Mesothelial cell of epicardium (in vitro differentiated cells): ENCODE results near the gene MPO. TPM values are rescaled to one million over a fixed set of nuclear protein-coding genes. Genes with fewer than 3 reads are reported as not detected.

Experiments
- DNase-seq, 2 experiments: peaks; one replicate each; pipeline ENCODE4 v3.0.0; 2021; ENCODE audit warnings: low spot score in 2 of 2; ENCODE audit not compliant: unreplicated experiment in 2 of 2
- H3K27ac Mint-ChIP-seq: 2 replicates; pipeline ENCODE4 v1.8.0; 2021; ENCODE audit warnings: mixed read lengths
- H3K27me3 Mint-ChIP-seq: 2 replicates; pipeline ENCODE4 v1.8.0; 2021; ENCODE audit warnings: low read depth, mixed read lengths
- H3K36me3 Mint-ChIP-seq: 2 replicates; pipeline ENCODE4 v1.8.0; 2021; ENCODE audit warnings: mixed read lengths
- H3K4me1 Mint-ChIP-seq: 2 replicates; pipeline ENCODE4 v1.8.0; 2021; ENCODE audit warnings: mixed read lengths
- H3K4me3 Mint-ChIP-seq: 2 replicates; pipeline ENCODE4 v1.8.0; 2021; ENCODE audit warnings: mild to moderate bottlenecking, moderate library complexity, mixed read lengths
- H3K9me3 Mint-ChIP-seq: 2 replicates; pipeline ENCODE4 v1.8.0; 2021; ENCODE audit warnings: mixed read lengths
- total RNA-seq: library from RNA; stranded (reverse); gene quantifications from 3 replicates; pipeline ENCODE4 v1.2.1, GENCODE V29; 2021
- TF ChIP-seq, protein P1 (sequence below): fragments of 200-600 bp; sonication (generic); IDR thresholded peaks from one replicate; pipeline ENCODE4 v1.5.0; 2021; ENCODE audit warnings: antibody characterized with exemption; ENCODE audit not compliant: unreplicated experiment

The MPO gene
- total RNA-seq, 1 donor from 2014 or later, result not detected

GRCh38 chr17:58316260-58316960 is 35.7 kb upstream of the MPO start:
- Mint-ChIP-seq H3K27ac (no peak overlapping the region), H3K4me1 (no peaks in the 10 kb centered on the region), H3K36me3 (peaks cover 19% of the 10 kb centered on the region), H3K4me3 (no peak overlapping the region), H3K27me3 (no peaks in the 10 kb centered on the region), H3K9me3 (no peaks in the 10 kb centered on the region)
- DNase-seq, result peak in 1 of 2 experiments; percentile 6
- TF ChIP-seq, protein P1, sequence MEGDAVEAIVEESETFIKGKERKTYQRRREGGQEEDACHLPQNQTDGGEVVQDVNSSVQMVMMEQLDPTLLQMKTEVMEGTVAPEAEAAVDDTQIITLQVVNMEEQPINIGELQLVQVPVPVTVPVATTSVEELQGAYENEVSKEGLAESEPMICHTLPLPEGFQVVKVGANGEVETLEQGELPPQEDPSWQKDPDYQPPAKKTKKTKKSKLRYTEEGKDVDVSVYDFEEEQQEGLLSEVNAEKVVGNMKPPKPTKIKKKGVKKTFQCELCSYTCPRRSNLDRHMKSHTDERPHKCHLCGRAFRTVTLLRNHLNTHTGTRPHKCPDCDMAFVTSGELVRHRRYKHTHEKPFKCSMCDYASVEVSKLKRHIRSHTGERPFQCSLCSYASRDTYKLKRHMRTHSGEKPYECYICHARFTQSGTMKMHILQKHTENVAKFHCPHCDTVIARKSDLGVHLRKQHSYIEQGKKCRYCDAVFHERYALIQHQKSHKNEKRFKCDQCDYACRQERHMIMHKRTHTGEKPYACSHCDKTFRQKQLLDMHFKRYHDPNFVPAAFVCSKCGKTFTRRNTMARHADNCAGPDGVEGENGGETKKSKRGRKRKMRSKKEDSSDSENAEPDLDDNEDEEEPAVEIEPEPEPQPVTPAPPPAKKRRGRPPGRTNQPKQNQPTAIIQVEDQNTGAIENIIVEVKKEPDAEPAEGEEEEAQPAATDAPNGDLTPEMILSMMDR, result no peak

DNA sequence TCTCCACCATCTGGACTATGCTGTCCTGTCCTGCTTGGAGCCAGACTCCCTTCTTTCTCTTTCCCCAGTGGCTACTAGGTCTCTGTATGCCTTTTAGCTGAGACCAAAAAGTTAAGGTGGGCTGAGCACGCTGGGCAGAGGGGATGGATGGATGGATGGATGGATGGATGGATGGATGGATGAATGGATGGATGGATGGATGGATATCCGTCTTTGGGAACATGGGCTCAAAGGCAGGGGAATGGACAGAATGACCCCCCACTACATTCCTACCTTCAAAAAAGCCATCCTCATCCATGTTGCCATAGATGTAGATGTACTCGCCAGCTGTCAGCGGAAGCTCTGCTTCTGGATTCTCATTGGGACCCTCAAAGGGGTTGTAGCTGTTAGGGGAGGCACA is 35.0 kb upstream of the MPO start:
- DNase-seq, result no peak
- no peaks in the 10 kb centered on the region for H3K4me1 Mint-ChIP-seq
- H3K36me3 Mint-ChIP-seq, result peaks cover 16% of the 10 kb centered on the region
- no peaks in the 10 kb centered on the region for H3K9me3 Mint-ChIP-seq
- H3K27ac Mint-ChIP-seq, result no peak overlapping the region
- no peaks in the 10 kb centered on the region for H3K27me3 Mint-ChIP-seq
- H3K4me3 Mint-ChIP-seq, result no peak overlapping the region
- TF ChIP-seq, protein P1, result no peak

DNA sequence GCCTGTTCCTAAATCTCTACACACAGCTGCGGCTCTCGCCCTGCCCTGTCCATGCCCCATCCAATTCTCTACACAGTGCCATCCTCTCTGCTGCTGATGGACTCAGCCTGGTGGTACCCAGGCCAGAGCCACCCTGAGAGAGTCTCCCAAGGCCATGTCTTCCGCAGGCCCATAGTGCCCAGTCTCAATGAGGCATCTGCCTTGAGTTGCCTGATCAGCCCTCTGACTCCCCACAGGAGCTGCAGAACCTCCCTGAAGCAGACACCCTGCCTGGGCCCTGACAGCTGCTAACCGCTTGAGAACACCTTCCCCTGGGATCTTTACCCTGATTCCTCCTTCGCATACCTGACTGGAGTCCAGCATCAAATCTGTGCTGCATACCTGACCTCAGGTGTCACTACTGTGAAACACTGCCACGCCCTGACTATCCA is 34.6 kb upstream of the MPO start:
- Mint-ChIP-seq H3K27ac (no peak overlapping the region), H3K4me3 (no peak overlapping the region), H3K36me3 (peaks cover 15% of the 10 kb centered on the region), H3K9me3 (no peaks in the 10 kb centered on the region), H3K27me3 (no peaks in the 10 kb centered on the region), H3K4me1 (no peaks in the 10 kb centered on the region)
- no peak for DNase-seq
- TF ChIP-seq, protein P1, result no peak

DNA sequence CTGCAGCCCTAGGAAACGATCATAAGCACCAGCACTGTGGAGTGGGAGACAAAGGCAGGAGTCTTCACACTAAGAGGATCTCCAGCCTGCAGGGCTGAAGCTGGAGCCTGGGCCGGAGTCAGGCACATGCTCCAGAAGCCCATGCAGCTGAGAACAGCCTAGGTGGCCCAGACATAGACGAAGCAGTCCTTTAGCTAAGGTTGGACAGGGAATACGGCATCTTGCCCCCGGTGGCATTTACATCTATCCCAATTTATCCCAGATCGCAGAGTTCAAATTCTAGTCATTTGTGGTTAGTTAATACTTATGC is 33.9 kb upstream of the MPO start:
- no peaks in the 10 kb centered on the region for H3K4me1 Mint-ChIP-seq
- TF ChIP-seq, protein P1, result no peak

DNA sequence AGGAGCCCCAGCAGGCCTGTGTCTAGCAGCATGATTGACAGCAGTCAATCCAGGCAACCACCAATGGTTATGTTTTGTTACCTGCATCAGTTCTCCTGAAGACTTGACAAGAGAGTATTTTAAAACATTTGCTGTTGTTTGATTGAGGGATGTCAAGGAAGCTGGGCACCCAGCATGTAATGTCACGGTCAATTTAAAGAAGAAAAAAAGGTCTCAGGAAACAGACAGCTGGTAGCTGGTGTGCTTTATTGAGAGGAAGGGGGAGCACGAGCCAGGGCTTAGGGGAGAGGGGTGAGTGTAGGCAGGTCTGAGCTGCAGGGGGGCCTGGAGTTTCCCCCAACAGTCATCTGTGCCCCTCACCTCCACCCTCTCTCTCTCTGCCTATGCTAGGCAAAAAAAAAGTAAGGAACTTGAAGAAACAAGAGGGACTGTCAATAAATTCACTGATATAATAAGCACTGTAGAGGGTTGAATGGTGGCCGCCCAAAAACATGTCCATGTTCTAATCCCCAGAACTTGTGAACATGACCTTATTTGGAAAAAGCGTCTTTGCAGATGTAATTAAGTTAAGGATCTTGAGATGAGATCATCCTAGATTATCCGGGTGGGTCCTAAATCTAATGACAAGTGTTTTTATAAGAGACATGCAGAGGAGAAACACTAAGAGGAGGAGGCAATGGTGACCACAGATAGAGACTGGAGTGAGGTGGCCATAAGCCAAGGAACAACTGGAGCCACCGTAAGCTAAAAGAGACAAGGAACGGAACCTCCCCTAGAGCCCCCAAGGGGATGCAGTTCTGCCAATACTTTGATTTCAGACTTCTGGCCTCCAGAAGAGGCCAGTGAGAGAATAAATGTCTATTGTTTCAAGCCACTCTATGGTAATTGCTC is 33.3 kb upstream of the MPO start:
- H3K36me3 Mint-ChIP-seq, result peaks cover 17% of the 10 kb centered on the region
- no peak overlapping the region for H3K4me3 Mint-ChIP-seq
- H3K27me3 Mint-ChIP-seq, result no peaks in the 10 kb centered on the region
- H3K27ac Mint-ChIP-seq, result no peak overlapping the region
- TF ChIP-seq, protein P1, result no peak
- no peak for DNase-seq
- no peaks in the 10 kb centered on the region for H3K9me3 Mint-ChIP-seq
- H3K4me1 Mint-ChIP-seq, result no peaks in the 10 kb centered on the region

More for the DNA sequence above, 33.9 kb upstream of the MPO start:
- H3K36me3 Mint-ChIP-seq, result peaks cover 15% of the 10 kb centered on the region
- H3K4me3 Mint-ChIP-seq, result no peak overlapping the region
- H3K9me3 Mint-ChIP-seq, result no peaks in the 10 kb centered on the region
- peak in 1 of 2 experiments; percentile 12 for DNase-seq
- H3K27me3 Mint-ChIP-seq, result no peaks in the 10 kb centered on the region
- no peak overlapping the region for H3K27ac Mint-ChIP-seq
